Panc1 (cell line): ENCODE data around the gene KRTAP5-1. TPM values are rescaled to one million over a fixed set of nuclear protein-coding genes. Genes with fewer than 3 reads are reported as not detected.

ENCODE experiments used
- ATAC-seq: fragments of 200-7000 bp; cut with Tn5 transposase; 2 replicates; pipeline ENCODE4 v1.9.1; 2020; ENCODE audit warnings: mild to moderate bottlenecking, moderate library complexity
- BruUV-seq: library from RNA; stranded (reverse); fragments of 400-500 nt; replicated peaks from 2 replicates; lab custom pipeline; 2021; lab: Mats Ljungman, UMichigan
- CTCF ChIA-PET: fragments of 300-600 bp; sonication (Branson Sonifier 250); formaldehyde crosslinking; loops from one replicate; lab custom pipeline; 2022; ENCODE audit warnings: antibody characterized with exemption; lab: Charles Lee
- POLR2A ChIA-PET: fragments of 300-600 bp; sonication (Branson Sonifier 250); formaldehyde crosslinking; loops from one replicate; lab custom pipeline; 2022; ENCODE audit warnings: antibody characterized with exemption; lab: Charles Lee
- DNase-seq: peaks from one replicate; pipeline ENCODE4 v3.0.0-alpha.2; 2010; ENCODE audit warnings: low read depth, low spot score
- H3K27ac ChIP-seq: 2 replicates; pipeline ENCODE4 v1.5.1; 2011; ENCODE audit warnings: mild to moderate bottlenecking, low read length, inconsistent platforms
- H3K27me3 ChIP-seq: fragments of 200-500 bp; sonication (Bioruptor generic); 2 replicates; pipeline ENCODE4 v1.6.0; 2014; ENCODE audit warnings: low read length, inconsistent platforms; ENCODE audit not compliant: control insufficient read depth, insufficient read depth
- H3K36me3 ChIP-seq: fragments of 200-500 bp; sonication (Bioruptor generic); 2 replicates; pipeline ENCODE4 v1.5.1; 2014; ENCODE audit warnings: inconsistent platforms, mild to moderate bottlenecking, low read length, moderate library complexity; ENCODE audit not compliant: control insufficient read depth, insufficient read depth
- H3K4me1 ChIP-seq: 2 replicates; pipeline ENCODE4 v1.5.1; 2011; ENCODE audit warnings: inconsistent platforms, mild to moderate bottlenecking, low read length, moderate library complexity; ENCODE audit not compliant: control insufficient read depth, insufficient read depth
- H3K4me3 ChIP-seq, 2 experiments: 2 replicates each; pipeline ENCODE4 v1.5.1; 2011 to 2012; ENCODE audit warnings: low read depth in 2 of 2, low read length in 2 of 2, mild to moderate bottlenecking in 2 of 2, inconsistent platforms in 1 of 2, moderate library complexity in 1 of 2
- H3K9me3 ChIP-seq: fragments of 200-500 bp; sonication (Bioruptor generic); 2 replicates; pipeline ENCODE4 v1.5.1; 2014; ENCODE audit warnings: low read depth, mild to moderate bottlenecking, inconsistent platforms, low read length, moderate library complexity; ENCODE audit not compliant: control insufficient read depth, insufficient read depth
- CTCF ChIP-seq: fragments of 450-650 bp; IDR thresholded peaks from 2 replicates; pipeline ENCODE4 v1.5.1; 2017; ENCODE audit warnings: mild to moderate bottlenecking
- POLR2AphosphoS5 ChIP-seq: IDR thresholded peaks from 2 replicates; pipeline ENCODE4 v1.6.1; 2012; ENCODE audit warnings: mild to moderate bottlenecking, low read depth, low read length, moderate library complexity
- REST ChIP-seq, 2 experiments: IDR thresholded peaks; 2 replicates each; pipeline ENCODE4 v1.6.1; 2011 to 2012; ENCODE audit warnings: low read depth in 2 of 2, control low read depth in 1 of 2, low read length in 1 of 2, mild to moderate bottlenecking in 1 of 2, moderate library complexity in 1 of 2; ENCODE audit not compliant: insufficient read depth in 1 of 2
- SIN3A ChIP-seq: IDR thresholded peaks from 2 replicates; pipeline ENCODE4 v1.6.1; 2012; ENCODE audit warnings: low read depth, mild to moderate bottlenecking, low read length, moderate library complexity, borderline replicate concordance; ENCODE audit not compliant: insufficient read depth
- TCF7L2 ChIP-seq: IDR thresholded peaks from 2 replicates; pipeline ENCODE4 v1.6.1; 2011; ENCODE audit warnings: mild to moderate bottlenecking, low read depth, low read length, inconsistent platforms
- in situ Hi-C: cut with HindIII; loops from 2 replicates; pipeline ENCODE4 v1.10.0; 2016; ENCODE audit warnings: low sequenced_read_pairs, low pct_unique_long_range_greater_than_20kb
- intact Hi-C: fragments of 100-400 bp; cut with micrococcal nuclease; formaldehyde crosslinking; loops from one replicate; pipeline ENCODE4 v1.10.0; 2022; ENCODE audit not compliant: unreplicated experiment
- total RNA-seq: library from RNA; stranded (reverse); gene quantifications from one replicate; pipeline ENCODE4 v1.2.1, GENCODE V29; 2021; ENCODE audit not compliant: unreplicated experiment

KRTAP5-1 gene
- total RNA-seq, 1 experiment from 2014 or later = not detected

GRCh38 chr11:1548221-1549070, 36.6 kb downstream of the KRTAP5-1 start:
- intact Hi-C loops = loop anchor here (10.0 kb wide), 1 partner anchor 276 kb away; no protein-coding TSS in a partner anchor
- Histone ChIP-seq H3K4me1 (peaks cover 10% of the 10 kb centered on the region), H3K27ac (no peak overlapping the region; the same call in 1 of the 2 replicates), H3K4me3 (peak overlapping the region; percentile 20 to 29; a peak in 3 of 4 replicates), H3K27me3 (0 out of 2 replicates have a peak, but pooled peaks cover 2% of the 10 kb centered on the region), H3K36me3 (no peaks in the 10 kb centered on the region; the same call in 1 of the 2 replicates), H3K9me3 (no peaks in the 10 kb centered on the region)
- BruUV-seq = no TSS peak
- DNase-seq (peak; percentile 39), ATAC-seq (peak; percentile 56; the same call in 1 of the 2 replicates)
- ChIA-PET POLR2A (interaction anchor here (0.5 to 0.6 kb wide), 2 partner anchors 102 to 1464 kb away, joined by 4 to 9 read pairs; no protein-coding TSS in a partner anchor), CTCF (interaction anchor here (0.6 to 1.1 kb wide), 2 partner anchors 26 to 1344 kb away, joined by 3 to 6 read pairs; no protein-coding TSS in a partner anchor)
- TF ChIP-seq CTCF (no peak), REST (IDR thresholded peaks at IDR 0.05; ENCODE audit: insufficient read depth in 1 of 2, low read depth in 2 of 2, low read length in 1 of 2) (no peak), TCF7L2 (no peak), POLR2AphosphoS5 (no peak), SIN3A (no peak)
- in situ Hi-C loops = no loop called here

GRCh38 chr11:1547467-1548098, 37.5 kb downstream of the KRTAP5-1 start:
- BruUV-seq = no TSS peak
- TF ChIP-seq CTCF (no peak), POLR2AphosphoS5 (no peak), REST (IDR thresholded peaks at IDR 0.05; ENCODE audit: insufficient read depth in 1 of 2, low read depth in 2 of 2, low read length in 1 of 2) (no peak), TCF7L2 (no peak), SIN3A (no peak)
- H3K36me3 ChIP-seq = no peaks in the 10 kb centered on the region; the same call in 1 of the 2 replicates
- peaks cover 10% of the 10 kb centered on the region for H3K4me1 ChIP-seq
- peak overlapping the region; percentile 50 to 57 for H3K4me3 ChIP-seq
- POLR2A ChIA-PET = no interaction called here
- CTCF ChIA-PET = interaction anchor here (0.5 to 2.3 kb wide), 8 partner anchors 10 to 1345 kb away, joined by 3 to 95 read pairs (median 6); partner anchors contain the start of gene DUSP8
- H3K9me3 ChIP-seq = no peaks in the 10 kb centered on the region
- intact Hi-C loops (loop anchor here (10.0 kb wide), 1 partner anchor 277 kb away; no protein-coding TSS in a partner anchor), in situ Hi-C loops (no loop called here)
- DNase-seq = no peak
- ATAC-seq = peak; percentile 43
- H3K27me3 ChIP-seq = 0 out of 2 replicates have a peak, but pooled peaks cover 2% of the 10 kb centered on the region
- H3K27ac ChIP-seq = no peak overlapping the region
